HG03139 (cell line): Measurements from ENCODE around the gene PTPRD.

Experiments used
- ATAC-seq: cut with Tn5 transposase; IDR thresholded peaks from one replicate; pipeline ENCODE4 v1.9.1; 2021; ENCODE audit not compliant: unreplicated experiment

PTPRD gene

DNA sequence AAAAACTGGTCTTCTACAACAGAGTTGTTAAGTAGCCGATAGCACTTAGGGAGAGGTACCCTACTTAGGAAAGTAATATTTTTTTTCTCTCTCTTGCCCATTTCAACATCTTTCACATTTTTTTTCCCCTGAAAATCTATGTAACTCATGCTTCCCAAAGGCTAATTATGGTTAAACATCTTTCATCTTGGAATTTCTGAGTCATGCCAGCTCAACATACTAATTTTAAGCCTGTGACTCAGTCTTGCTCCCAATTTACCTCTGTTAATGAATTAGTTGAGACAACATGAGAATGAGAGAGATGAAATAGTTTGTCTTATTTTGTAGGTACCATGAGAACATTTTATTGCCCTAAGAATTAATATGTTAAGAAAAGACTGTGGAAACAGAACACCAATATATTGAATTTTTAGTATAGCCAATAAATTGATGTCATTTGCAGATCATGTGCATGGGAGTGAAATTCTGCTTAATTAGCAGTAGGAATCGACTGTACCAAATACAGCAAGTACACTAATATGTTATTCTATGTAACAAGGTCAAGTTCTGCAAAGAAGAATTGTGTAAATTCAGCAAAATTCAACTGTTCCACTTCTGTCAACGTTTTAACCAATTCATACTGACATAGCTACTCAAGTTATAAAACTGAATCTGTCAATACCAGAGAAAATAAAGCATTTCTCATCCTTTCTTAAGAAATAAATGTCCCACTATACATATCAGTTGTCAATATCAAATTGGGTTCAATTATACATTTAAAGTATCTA lies 550.0 kb downstream of the PTPRD start:
- no peak for ATAC-seq

DNA sequence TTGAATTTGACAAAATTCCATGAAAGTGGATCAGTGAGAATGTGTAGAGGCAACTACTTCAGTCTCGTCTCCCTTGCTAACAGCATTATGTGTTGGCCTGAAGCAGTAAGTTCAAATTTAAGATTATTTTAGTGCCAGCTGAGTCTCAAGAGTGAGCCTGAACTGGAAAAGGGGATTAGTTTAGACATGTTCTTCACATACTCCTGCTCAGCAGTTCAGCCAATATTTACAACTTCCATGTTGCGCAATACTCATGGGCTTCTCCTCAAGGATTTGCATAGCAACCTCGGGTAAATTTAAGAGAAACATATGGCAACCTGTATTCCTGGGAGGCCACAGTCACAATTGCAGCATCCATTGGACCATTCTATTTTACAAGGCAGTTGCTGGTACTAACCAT lies 553.8 kb downstream of the PTPRD start:
- ATAC-seq, result no peak

DNA sequence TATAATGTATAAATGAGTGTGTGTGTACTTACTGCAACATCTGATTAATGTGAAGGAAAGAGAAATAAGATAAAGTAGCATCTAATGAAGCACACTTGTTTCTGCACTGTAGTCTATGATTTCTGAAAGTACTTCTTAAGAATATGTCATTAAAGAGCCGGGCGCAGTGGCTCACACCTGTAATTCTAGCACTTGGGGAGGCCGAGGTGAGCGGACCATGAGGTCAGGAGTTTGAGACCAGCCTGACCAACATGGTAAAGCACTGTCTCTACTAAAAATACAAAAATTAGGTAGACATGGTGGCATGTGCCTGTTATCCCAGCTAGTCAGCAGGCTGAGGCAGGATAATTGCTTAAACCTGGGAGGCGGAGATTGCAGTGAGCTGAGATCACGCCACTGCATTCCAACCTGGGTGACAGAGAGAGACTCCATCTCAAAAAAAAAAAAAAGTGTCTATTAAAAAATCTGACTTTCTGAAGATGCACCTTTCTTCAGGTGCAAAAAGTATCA lies 556.9 kb downstream of the PTPRD start:
- ATAC-seq, result no peak

DNA sequence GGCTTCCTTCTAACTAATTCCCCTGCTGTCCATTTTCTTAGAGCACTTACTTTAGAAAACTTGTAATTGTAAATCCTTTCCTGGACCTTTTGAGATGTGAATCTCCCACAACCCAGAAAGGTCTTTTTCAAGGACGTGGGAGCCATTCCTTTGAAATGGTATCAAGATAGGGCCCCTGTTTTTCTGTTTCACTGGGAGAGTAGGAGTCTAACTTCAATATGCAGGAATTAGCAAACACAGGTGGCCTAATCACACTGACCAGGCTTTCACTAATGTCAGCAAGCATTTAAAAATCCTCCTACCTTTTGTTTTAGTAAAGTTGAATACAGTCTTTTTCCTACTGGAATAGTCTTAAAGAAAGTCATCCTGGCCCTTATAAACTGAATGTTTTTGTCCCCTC lies 558.3 kb downstream of the PTPRD start:
- no peak for ATAC-seq

DNA sequence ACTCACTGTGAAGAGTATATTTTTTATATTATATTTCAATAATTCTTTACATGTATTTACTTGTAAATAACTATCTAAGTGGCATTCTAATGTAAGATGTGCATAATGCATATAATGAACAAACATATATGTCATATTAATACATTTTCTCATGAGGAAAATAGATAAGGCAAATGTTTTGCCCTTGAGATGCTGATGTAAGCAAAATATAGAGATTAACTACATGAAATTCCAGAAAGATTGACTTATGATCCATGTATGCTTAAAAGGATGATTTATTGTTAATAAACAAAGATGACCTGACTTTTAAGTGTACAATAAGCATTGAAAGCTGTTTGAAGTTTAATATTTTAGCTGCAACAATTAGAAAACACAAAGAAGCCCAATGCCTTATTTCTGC lies 559.9 kb downstream of the PTPRD start:
- ATAC-seq, result no peak

DNA sequence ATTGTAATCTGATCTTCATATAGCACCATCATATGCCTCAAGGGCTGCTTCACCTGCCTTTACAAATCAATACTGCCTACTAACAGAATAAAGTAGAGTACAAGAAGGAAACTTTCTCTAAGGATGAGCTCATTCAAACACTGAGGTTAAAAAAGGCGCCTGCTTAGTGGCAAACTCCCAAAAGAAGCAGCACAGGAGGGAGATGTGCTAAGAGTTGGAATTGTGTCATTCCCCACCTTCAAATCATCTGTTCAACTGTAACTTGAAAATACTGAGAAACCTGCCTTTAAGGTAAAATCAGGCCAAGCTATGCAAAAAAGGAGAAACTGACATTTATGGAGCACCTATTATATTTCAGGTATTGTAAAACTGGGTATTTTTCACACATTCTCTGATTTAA lies 560.6 kb downstream of the PTPRD start:
- ATAC-seq, result no peak

DNA sequence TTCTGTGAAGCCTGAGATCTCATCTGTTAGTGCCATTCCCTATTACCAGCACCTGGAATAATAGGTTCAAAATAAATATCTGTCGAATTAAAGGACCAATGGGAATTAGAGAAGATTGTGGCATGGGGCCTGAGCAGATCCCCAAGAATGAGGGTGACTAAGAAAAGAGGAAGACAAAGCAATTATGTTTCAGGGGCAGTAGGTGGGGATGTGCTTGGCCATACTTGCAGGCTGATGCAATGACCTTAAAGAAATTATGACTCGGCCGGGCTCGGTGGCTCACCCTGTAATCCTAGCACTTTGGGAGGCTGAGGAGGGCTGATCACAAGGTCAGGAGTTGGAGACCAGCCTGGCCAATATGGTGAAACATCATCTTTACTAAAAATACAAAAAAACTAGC lies 562.8 kb downstream of the PTPRD start:
- ATAC-seq, result no peak

DNA sequence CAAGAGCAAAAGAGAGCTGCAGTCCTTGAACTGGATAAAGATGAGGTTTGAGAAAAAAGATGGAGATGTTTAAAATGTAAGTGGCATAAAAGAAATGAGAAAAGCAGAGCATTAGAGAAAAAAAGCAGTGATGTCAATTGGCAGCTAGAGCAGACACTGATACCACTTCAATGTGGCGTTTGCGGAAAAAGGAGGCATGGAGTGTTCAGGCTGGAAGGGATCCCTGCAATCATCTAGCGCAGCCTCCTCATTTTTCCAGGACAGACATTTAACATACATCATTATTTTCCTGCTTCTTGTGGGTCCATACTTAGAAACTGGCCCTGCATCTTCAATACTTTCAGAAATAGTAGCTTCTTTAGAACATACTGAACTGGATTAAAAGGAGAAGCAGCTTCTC lies 563.8 kb downstream of the PTPRD start:
- ATAC-seq, result no peak

DNA sequence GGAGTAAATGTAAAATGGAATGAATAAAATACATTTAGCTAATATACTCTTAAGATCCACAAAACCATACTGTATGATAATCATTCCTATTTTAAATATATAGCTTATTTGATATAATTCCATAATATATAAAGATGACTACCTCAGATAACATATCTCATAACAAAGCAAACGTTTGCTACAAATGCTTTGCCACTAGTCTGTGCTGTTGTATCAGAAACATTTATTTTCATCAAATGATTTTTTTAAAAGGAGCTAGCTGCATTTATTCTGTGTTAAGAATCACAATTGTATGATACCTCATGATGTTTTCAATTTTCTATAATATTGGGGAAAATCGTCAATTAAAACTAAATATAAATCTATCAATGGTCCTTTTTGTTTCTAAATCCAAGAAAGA lies 567.2 kb downstream of the PTPRD start:
- no peak for ATAC-seq

DNA sequence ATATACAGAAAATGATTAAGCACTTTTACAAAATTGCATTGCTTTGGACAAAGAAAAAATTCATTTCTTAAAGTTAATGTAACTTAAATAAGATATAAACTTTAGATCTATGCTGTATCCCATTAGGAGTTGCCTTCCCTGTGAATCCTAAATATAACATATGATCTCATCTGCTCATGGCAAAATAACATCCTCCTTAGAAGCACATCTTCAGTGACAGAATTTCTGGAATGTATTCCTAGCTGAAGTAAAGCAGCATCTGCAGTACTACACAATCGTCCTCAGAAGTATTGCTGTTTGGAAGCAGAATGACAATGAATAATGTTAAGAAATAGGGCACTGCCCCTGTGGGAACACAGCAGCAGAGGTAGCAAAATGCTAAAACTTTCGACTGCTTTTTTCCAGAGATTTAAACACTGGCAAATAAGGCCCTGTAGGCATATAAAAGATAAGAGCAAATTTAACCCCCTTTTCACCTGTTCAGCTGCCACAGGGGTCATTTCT lies 571.0 kb downstream of the PTPRD start:
- ATAC-seq, result no peak

DNA sequence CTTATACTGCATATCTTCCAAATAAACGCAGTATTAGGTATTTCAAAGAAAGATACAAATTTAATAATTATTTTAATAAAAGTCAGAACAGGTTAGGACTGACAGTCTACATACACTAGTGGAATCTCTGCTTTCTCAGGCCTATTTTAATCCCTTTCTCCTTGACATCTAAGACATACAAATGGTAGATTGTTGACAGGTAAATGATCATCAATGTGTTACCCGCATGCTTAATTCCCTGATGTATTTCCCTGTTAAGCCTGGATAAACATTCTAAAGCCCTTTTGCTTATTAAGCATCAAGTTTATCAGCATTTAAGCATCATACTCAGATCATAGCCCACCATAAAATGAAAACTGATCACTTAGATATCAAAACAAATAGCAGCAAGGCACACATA lies 576.7 kb downstream of the PTPRD start:
- no peak for ATAC-seq

DNA sequence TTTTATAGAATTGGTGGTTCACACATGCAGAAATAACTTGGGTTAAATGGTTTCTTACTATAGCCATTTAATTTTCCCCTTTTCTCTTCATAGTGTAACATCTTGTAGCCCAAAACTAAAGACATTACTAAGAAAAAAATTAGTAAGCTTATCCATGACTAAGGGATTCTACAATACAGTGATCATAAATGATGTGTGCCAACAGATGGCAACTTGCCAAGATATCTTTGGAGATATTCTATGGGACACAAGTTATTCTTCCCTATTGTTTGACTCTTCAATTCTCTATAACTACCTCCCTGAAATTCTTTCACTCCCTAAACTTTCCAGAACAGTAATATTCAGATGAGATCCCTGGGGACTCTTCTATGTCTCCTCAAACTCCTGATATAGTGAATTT lies 580.6 kb downstream of the PTPRD start:
- no peak for ATAC-seq

DNA sequence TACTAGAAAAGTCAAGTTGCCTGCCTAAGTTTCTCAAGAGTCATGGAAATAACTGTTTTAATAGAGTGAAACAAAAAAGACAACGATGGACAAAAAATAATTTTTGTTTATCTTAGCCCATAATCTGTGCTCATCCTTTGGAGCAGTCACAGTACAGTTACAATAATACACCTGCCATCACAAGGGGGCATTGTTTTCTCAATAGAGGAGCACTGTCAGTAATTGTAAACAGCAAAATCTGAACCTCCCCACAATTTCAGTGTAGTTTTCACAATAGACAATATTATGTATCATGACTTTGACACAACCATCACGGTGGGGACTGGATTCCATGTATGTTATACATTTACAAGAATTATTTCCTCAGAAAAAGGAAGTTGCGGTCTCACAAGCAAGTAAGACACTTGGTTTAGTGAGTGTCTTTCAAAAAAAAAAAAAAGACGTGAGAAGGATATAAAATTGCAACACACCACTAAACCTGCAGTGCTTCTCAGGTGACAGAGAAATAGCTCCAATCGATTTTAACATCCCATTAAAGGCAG lies 586.3 kb downstream of the PTPRD start:
- no peak for ATAC-seq

DNA sequence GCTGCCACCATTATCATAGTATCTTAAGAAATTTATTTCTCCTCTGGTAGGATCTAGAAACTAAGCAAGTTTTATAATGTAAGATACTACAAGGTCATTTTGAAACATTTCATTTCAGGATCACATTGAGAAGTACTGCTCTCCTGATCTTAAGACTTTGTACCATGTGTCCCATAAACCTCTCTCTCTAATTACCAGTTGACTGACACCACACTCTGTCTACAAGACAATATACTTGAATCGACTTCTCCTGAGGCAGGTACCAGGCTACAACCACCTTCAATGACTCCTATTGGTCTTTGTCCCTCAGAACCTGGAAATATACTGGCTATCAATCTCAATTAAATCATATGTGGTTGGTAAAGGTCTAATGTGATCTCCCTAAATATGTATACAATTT lies 597.0 kb downstream of the PTPRD start:
- ATAC-seq, result no peak

DNA sequence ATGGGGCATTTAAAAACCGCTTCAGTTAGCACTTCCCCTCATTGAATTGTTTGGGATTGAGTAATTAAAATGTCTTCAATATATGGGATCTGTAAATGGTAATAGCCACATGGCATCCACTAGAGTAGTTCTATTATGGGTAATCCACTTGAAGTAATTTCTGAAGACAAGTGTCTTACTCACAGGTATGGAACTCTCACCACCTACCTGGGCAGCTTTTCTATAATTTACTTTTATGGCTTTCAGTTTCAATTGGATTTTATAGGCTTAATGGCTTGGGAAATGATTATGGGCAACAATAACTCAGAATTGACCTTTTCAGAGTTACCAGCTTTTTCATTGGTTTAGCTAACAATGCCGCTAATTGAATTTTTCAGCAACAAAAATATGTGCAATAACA lies 597.9 kb downstream of the PTPRD start:
- ATAC-seq, result no peak

DNA sequence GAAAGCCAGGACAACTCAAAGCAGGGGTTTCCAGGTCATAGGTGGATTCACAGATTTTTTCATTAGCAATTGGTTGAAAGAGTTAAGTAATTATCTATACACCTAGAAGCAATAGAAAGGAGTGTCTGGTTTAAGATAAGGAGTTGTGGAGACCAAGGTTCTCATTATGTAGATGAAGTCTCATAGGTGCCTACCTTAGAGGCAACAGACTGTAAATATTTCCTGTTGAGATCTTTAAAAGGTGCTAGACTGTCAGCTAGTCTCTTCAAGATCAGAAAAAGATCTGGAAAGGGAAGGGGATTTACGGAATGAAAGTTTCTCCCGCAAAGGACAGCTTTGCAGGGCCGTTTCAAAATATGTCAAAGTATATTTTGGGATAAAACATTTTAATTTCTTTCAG lies 603.4 kb downstream of the PTPRD start:
- no peak for ATAC-seq

DNA sequence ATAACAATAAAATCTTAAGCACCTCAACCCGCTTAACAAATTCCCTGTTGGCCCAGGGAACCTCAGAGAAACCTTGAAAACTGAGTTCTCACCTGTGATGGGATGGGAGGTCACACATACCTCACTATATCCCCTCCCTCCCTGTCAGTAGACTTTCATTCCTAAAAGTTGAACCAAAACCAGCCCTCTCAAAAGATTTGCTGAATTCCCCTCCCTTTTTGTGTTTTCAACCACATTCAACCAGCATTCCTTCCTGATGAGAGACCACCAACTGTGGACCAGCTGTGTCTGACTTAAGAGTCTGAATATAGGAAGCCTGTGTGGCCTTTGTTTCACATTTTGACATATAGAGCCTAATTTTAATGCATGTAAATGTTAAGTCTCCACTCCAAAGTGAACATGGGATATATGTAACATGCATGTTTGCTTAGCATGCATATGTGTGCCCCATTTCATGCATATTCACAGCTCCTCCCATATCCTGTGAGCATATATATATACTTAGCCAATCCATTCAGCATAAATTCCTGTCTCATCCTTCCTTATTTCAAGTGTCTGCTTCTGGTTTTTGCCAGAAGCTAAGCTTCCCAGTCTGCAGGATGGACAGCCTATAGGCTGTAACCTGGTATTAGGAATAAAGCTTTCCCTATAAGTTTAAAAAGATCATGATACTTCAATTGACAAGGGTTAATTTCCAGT lies 604.6 kb downstream of the PTPRD start:
- no peak for ATAC-seq

DNA sequence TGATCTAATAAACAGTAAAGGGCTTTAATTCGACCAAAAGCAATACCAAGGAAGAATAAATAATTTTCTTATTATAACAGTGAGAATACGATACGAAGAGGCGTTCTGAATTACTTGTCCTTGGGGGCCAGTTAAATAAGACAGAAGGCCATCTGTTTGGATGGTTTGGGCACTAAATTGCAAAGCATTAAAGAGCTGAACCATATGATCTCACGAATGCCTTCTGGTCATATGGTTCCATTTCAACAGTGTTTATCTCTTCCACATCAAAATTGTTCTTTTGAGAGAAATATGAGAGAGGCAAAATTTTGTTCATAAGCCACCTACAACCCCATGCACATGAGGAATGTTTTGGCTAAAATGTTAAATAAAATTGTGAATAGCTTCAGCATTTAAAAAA lies 605.4 kb downstream of the PTPRD start:
- no peak for ATAC-seq

DNA sequence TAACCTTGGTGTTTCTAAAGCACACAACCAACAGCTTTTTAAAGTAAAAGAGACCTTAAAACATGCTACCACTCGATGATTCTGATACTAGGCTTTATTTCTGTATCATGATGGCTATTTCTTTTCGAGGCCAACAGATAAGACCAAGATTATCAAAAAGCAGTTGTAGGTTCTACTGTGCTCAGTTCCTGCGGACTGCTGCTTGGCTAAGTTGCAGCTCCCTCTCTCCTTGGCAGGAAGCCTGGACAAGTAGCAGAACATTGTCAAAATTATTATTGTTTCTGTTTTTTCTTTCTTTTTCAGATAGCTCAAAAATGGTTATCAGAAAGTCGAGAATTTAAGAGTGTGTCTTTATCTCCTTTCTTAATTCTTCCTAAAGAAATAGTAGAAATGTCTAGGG lies 607.6 kb downstream of the PTPRD start:
- no peak for ATAC-seq

DNA sequence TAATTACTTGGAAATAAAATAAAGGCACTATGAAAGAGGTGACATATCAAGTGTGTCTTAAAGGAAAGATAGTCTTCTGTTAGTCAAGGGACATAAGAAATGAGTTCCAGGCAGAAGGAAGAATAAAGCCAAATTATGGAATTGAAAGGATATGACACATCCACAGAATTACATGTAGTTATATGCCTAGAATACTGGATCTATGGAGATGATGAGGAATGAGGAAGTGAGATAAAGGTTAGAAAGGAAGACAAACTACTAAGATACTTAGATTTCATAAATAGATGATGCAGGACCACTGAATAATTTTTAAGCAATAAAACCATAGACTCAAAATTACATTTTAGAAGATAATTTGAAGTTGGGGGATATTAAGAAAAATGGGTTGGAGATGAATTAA lies 609.8 kb downstream of the PTPRD start:
- no peak for ATAC-seq

DNA sequence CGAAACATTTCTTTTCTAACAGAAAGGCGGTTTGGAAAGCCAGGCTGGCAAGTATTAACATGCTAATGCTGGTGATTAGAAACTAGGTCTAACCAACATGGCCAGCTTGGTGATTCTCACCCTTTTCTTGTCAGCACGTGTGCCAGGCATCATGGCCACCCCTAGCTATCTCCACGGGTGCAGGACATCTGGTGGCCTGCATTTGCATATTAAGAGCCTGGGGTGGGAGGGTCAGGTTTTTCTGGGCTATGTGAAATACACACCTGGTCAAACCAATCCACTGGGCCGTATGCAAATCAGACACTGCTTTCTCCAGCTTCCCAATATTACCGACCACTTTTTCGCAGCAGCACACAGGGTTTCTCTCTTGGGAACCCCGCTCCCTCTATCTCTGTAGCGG lies 612.1 kb downstream of the PTPRD start:
- ATAC-seq, result no peak
